Measurements from ENCODE around the gene HEATR9.

DNA sequence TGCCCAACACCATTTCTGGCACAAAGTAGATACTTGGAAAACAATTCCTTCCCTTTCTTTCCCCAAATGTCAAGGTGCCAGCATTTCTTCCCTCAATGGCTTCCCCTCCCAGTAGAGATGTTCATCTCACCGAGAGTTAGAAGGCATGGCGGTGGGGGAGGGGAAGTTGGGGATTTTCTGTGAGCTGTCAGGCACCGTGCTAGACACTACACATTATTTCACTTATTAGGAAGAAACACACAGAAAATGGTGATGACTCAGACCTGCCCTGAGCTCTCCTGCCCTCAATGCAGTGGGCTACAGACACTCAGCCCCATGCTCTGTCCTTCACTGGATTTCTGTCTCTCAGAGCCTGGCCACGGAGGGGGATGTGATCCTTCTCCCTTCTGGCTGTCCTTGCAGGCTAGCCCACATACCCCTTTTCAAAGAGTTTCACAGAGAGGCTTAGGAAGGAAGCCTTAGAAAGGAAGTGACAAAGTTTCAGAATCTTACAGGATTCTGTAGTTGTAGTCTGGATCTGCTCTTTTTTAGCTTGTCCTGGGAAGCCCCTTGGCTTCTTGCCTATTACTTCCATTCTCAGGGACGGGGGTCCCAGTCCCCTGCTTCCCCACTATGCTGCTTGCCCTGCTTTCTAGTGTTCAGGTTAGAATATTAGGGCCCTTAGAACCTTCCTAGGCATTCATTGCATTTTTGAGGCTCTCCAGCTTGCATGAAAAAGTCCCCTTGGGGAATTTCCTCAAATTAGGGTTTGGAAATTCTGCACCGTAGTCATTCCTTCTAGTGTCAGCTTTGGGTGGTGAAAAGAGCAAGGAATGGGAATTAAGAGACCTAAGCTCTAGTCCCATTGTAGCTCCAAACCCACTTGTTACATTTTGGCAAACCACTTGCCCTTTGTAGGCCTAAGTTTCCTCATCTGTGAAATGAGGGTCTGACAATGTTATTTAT lies 23.7 kb upstream of the HEATR9 start:
- no peak for TF ChIP-seq POLR2A (IDR thresholded peaks at IDR 0.05)
- TF ChIP-seq, protein P1, sequence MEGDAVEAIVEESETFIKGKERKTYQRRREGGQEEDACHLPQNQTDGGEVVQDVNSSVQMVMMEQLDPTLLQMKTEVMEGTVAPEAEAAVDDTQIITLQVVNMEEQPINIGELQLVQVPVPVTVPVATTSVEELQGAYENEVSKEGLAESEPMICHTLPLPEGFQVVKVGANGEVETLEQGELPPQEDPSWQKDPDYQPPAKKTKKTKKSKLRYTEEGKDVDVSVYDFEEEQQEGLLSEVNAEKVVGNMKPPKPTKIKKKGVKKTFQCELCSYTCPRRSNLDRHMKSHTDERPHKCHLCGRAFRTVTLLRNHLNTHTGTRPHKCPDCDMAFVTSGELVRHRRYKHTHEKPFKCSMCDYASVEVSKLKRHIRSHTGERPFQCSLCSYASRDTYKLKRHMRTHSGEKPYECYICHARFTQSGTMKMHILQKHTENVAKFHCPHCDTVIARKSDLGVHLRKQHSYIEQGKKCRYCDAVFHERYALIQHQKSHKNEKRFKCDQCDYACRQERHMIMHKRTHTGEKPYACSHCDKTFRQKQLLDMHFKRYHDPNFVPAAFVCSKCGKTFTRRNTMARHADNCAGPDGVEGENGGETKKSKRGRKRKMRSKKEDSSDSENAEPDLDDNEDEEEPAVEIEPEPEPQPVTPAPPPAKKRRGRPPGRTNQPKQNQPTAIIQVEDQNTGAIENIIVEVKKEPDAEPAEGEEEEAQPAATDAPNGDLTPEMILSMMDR (IDR thresholded peaks at IDR 0.05) = no peak
- TF ChIP-seq POLR2AphosphoS5 (IDR thresholded peaks at IDR 0.05; ENCODE audit: insufficient read depth in 1 of 2, low read depth in 1 of 2) = no peak
